GM13977 (cell line): ENCODE measurements around the gene C6orf132.

Source experiments
- DNase-seq: peaks from one replicate; pipeline ENCODE4 v3.0.0; 2012; ENCODE audit warnings: low spot score
- CTCF ChIP-seq: IDR thresholded peaks from 2 replicates; pipeline ENCODE4 v1.5.1; 2012; ENCODE audit warnings: mild to moderate bottlenecking, control low read depth; ENCODE audit not compliant: insufficient read depth; ENCODE audit errors: extremely low read depth, missing control alignments
- in situ Hi-C: fragments of 300-500 bp; cut with MboI; formaldehyde crosslinking; loops from one replicate; pipeline ENCODE4 v1.12.0; 2022; ENCODE audit warnings: low sequenced_read_pairs, low pct_unique_long_range_greater_than_20kb, mixed read lengths, inconsistent platforms; ENCODE audit not compliant: unreplicated experiment

The C6orf132 gene

DNA sequence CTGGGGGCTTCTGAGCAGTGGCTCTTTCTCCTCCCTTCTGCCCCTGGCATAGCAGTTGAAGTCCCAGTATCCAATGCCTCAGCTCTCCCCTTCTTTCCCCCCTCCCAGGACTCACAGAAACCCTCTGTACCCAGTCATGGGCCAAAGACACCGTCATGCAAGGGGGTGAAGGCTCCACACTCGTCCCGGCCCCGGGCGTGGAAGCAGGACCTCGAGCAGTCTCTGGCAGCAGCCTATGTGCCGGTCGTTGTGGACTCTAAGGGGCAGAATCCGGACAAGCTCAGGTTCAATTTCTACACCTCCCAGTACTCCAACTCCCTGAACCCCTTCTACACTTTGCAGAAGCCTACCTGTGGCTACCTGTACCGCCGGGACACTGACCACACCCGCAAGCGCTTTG is 20.4 kb upstream of the C6orf132 start:
- TF ChIP-seq CTCF, result no peak
- in situ Hi-C loops, result no loop called here
- no peak for DNase-seq

DNA sequence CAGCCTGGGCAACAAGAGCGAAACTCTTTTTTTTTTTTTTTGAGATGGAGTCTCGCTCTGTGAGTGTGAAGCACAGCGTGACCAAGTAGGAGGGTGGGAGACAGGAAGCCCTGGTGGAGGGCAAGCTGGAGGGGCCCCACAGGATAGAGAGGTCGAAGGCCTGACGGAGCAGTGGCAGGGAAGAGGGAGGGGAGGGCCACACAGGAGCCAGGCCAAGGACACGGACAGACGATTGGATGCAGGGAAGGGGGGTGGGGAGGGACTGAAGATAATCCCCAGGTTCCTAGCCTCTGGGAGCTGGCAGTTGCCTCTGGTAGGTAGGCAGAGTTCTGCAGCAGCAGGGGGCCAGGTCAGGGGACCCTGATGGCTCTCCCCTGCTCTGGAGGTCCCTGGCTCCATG is 20.0 kb upstream of the C6orf132 start:
- in situ Hi-C loops, result no loop called here
- no peak for DNase-seq
- TF ChIP-seq CTCF, result no peak

DNA sequence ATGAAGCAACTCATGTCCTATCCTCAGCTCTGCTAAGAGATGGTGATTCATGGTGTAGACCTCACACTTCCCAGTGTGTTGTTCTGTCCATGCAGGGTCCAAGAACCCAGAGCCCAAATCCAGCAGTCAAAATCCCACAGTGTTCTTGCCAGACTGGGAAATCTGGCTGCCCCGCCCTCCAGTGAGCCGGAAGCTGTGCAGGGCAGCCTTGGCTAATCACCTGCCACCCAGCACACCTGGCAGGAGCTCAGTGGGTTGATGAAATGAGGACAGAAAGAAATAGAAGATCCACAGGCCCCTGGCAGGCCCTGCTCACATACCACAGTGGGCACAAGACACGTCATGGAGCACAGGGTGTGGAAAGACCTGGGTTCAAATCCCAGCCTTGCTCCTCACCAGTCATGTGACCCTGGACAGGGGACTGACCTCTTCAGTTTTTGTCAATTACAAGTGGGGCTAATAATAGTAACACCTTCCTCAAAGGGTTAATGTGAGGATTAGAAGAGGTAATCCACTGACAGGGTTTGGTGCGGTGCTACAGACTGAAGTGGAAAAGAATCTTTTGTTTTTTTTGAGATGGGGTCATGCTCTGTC is 17.1 kb upstream of the C6orf132 start:
- in situ Hi-C loops, result no loop called here
- no peak for TF ChIP-seq CTCF
- DNase-seq, result no peak

DNA sequence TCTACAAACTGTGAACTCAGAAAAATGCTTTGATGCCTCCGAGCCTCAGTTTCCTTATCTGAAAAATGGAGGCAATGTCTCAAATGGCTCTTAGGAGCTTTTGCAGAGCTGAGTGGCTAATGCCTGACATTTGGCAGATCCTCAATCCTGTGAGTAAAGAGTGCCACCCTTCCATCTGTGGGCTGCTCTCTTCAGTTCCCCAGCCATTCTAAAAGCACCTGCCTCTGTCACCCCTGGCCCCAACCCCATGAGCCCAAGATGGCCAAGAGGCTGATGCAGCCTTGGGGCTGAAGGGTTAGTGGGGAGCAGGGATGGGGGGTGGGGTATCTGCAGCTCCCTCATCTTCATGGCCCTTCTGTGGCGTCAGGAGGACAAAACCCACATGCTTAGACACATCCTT is 16.2 kb upstream of the C6orf132 start:
- TF ChIP-seq CTCF, result no peak
- in situ Hi-C loops, result no loop called here

GRCh38 chr6:42158011-42158410 is 15.6 kb upstream of the C6orf132 start:
- no peak for TF ChIP-seq CTCF
- in situ Hi-C loops, result no loop called here
- no peak for DNase-seq

More for the DNA sequence above, 16.2 kb upstream of the C6orf132 start:
- DNase-seq, result no peak

- no peak for TF ChIP-seq CTCF
- no peak for DNase-seq
- in situ Hi-C loops, result no loop called here
Observed at GRCh38 chr6:42156638-42157037, 14.2 kb upstream of the C6orf132 start.

GRCh38 chr6:42155293-42155692 is 12.9 kb upstream of the C6orf132 start:
- no peak for DNase-seq
- in situ Hi-C loops, result no loop called here
- no peak for TF ChIP-seq CTCF
